ENCODE data around the gene GPALPP1. TPM values are rescaled to one million over a fixed set of nuclear protein-coding genes. Genes with fewer than 3 reads are reported as not detected.
A peak's percentile ranks its signal among the peaks of the same experiment; 100 is the strongest.
"Not testable (repeated sequence)": the region's sequence is repeated elsewhere in the genome, so short reads cannot be mapped to it uniquely, and the experiment has no call there.

The GPALPP1 gene
- total RNA-seq, 2 donors from 2014 or later: 9.0 to 14.6 TPM

- H3K4me3 ChIP-seq: no peak overlapping the region
- DNase-seq (ENCODE audit: low spot score): no peak
- H3K36me3 ChIP-seq: no peaks in the 10 kb centered on the region
- no peak for TF ChIP-seq CTCF (IDR thresholded peaks at IDR 0.05)
- peak overlapping the region in 1 of 2 donors; percentile 6 for H3K27ac ChIP-seq
- no peaks in the 10 kb centered on the region for H3K9me3 ChIP-seq
- no peaks in the 10 kb centered on the region for H3K27me3 ChIP-seq
- H3K4me1 ChIP-seq: peaks cover 0 to 17% of the 10 kb centered on the region in 2 donors
Observed at GRCh38 chr13:45055902-45056648, 66.7 kb downstream of the GPALPP1 start.

GRCh38 chr13:45060062-45060461 lies 70.7 kb downstream of the GPALPP1 start:
- DNase-seq (ENCODE audit: low spot score): no peak
- H3K27me3 ChIP-seq: no peaks in the 10 kb centered on the region
- TF ChIP-seq CTCF (IDR thresholded peaks at IDR 0.05): no peak
- no peaks in the 10 kb centered on the region for H3K9me3 ChIP-seq
- peaks cover 0 to 17% of the 10 kb centered on the region in 2 donors for H3K4me1 ChIP-seq
- H3K27ac ChIP-seq: no peak overlapping the region
- H3K4me3 ChIP-seq: no peak overlapping the region
- H3K36me3 ChIP-seq: no peaks in the 10 kb centered on the region

- H3K4me1 ChIP-seq: no peaks in the 10 kb centered on the region
- no peaks in the 10 kb centered on the region for H3K36me3 ChIP-seq
- H3K27ac ChIP-seq: no peak overlapping the region
- DNase-seq (ENCODE audit: low spot score): no peak
- no peak overlapping the region for H3K4me3 ChIP-seq
- no peaks in the 10 kb centered on the region for H3K9me3 ChIP-seq
- H3K27me3 ChIP-seq: no peaks in the 10 kb centered on the region
- no peak for TF ChIP-seq CTCF (IDR thresholded peaks at IDR 0.05)
Observed at GRCh38 chr13:45063261-45063860, 74.0 kb downstream of the GPALPP1 start.

GRCh38 chr13:45063889-45064288 lies 74.6 kb downstream of the GPALPP1 start:
- not testable (repeated sequence) for DNase-seq (ENCODE audit: low spot score); H3K9me3 ChIP-seq; H3K36me3 ChIP-seq; H3K4me1 ChIP-seq; H3K27me3 ChIP-seq; H3K27ac ChIP-seq; H3K4me3 ChIP-seq

GRCh38 chr13:45064889-45065288 lies 75.6 kb downstream of the GPALPP1 start:
- Histone ChIP-seq H3K4me3 (no peak overlapping the region), H3K27me3 (no peaks in the 10 kb centered on the region), H3K36me3 (no peaks in the 10 kb centered on the region), H3K9me3 (no peaks in the 10 kb centered on the region), H3K4me1 (no peaks in the 10 kb centered on the region), H3K27ac (no peak overlapping the region)
- no peak for TF ChIP-seq CTCF (IDR thresholded peaks at IDR 0.05)
- DNase-seq (ENCODE audit: low spot score): no peak

GRCh38 chr13:45068036-45069001 lies 79.0 kb downstream of the GPALPP1 start:
- H3K36me3 ChIP-seq: no peaks in the 10 kb centered on the region
- no peak for TF ChIP-seq CTCF (IDR thresholded peaks at IDR 0.05)
- no peaks in the 10 kb centered on the region for H3K4me1 ChIP-seq
- no peak overlapping the region for H3K4me3 ChIP-seq
- DNase-seq (ENCODE audit: low spot score): no peak
- H3K27me3 ChIP-seq: no peaks in the 10 kb centered on the region
- no peaks in the 10 kb centered on the region for H3K9me3 ChIP-seq
- no peak overlapping the region for H3K27ac ChIP-seq
